Smooth muscle cell of the brain vasculature (primary cell): ENCODE results near the gene PRKACA.

Source experiments
- DNase-seq: peaks from one replicate; pipeline ENCODE4 v3.0.0-alpha.2; 2012; ENCODE audit warnings: low read depth, low spot score

The PRKACA gene

GRCh38 chr19:14093117-14093823 lies 24.3 kb downstream of the PRKACA start:
- no peak for DNase-seq

DNA sequence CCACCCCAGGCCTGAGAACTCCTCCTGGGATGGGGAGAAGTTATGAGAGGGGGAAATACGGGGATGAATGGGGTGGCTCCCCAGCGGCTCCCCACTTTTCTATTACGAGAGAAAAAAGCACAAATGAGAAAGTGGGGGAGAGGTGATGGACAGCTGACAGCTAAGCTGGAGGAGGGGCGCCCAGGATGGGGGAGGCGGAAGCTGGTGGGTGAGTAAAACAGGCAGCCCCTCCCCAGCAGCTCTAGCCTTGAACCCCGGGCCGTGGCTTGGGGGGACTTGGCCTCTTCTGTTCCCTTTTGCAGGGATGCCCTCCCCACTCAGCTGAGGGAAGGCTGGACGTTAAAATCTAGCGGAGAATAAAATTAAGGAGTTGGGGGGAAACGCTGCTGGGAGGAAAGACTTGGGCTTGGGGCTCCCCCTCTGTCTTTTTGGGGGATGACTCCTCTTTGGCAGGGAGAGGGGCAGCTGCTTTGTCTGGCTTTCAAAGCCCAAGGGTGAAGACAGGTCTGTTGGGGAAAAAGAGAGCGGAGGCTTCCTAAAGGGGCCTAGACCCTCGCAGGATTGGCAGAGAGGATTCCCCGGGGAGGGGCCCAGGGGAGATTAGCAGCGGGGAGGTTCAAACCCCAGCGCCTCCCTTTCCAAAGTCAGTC lies 25.6 kb downstream of the PRKACA start:
- DNase-seq: no peak

GRCh38 chr19:14091081-14091812 lies 26.3 kb downstream of the PRKACA start:
- DNase-seq: no peak

- DNase-seq: peak; percentile 64
These were observed 27.0 kb downstream of the PRKACA start, which contains the start of gene SAMD1 for GRCh38 chr19:14090509-14091080. Gene SAMD1, minus strand, starts transcription at chr19:14090751.

- no peak for DNase-seq
These were observed 27.7 kb downstream of the PRKACA start for GRCh38 chr19:14089662-14090508.

GRCh38 chr19:14089412-14089661 lies 28.2 kb downstream of the PRKACA start:
- no peak for DNase-seq

DNA sequence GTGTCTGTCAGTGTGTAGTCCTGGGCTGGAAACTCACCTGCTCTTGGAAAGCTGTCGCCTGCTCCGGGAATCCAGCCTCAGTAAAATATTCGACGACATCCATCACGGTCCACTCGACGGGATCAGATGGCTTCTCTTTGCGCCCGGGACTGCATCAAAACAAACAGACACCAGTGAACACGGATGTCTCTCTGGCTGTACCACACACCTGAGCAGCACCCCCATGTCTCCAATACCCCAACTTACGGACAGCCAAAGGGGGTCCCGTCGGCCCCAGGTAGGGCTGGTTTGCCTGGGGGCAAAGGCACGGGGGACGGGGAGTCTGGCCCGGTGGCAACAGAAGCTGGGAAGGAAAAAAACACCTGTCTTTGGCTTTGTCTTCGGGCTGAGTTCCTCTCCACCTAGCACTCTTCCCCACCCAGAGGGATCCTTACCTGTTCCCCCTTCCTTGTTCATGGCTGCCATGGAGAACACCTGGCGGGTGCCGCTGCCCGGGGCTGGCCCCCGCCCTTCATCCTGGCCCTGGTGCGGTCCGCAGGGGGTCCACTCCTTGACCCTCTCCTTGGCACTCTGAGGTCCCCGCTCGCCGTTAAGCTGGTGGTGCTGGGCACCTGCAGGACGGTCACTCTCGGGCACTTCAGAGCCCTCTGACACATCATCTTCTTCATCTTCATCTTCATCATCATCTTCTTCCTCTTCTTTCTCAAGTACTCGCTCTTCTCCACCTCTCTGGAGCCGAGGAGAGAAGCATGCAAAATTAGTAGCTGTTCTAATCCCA lies 28.7 kb downstream of the PRKACA start:
- no peak for DNase-seq

DNA sequence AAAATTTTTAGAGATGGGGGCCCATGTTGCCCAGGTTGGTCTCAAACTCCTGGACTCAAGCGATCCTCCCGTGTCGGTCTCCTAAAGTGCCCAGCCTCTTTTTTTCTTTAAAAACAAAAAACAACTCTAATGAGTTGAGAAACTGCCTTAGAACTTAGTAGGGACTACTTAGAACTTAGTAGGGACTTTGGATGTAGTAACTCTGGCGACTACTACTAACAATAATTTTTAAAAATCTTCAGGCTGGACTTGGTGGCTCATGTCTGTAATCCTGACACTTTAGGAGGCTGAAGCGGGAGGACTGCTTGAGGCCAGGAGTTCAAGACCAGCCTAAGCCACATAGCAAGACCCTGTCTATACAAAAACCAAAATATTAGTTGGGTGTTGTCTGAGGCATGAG lies 31.5 kb downstream of the PRKACA start:
- DNase-seq: no peak

DNA sequence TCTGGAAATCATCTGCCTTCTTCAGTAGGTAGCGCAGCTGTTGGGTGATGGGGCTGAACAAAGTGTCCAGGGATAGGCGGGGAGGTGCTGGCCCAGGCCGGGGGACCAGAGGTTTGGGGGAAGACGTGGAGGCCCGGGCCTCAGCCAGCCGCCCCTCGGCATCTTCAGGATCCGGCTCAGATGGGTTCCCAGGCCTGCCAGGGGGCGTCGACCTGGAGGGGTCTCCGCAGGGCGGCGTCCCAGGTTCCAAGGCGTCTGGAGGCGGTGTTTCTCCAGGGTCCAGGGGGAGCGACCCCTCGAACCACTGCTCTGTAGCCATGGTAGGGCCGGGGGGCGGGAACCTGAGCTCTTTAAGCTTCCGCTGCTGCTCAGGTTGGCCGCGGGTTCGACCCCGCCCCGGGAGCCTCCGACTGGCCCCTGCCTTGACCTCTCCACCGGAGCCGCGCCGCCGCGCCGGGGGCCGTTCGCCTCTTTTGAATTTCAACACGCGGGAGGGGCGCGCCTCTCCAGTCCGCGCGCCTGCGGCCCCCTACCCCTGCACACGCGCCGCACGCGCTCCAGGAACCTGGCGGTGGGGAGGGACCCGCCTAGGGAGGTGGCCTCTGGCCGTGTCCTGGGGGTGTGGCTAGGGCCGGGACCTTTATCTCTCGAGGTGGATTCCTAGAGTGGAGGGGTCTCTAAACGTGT lies 32.1 kb downstream of the PRKACA start, which contains the start of gene C19orf67:
Gene C19orf67 (minus strand): TSS at position 475 of the 687 bp plus-strand sequence. CDS start 156 bp downstream, at position 319.
- DNase-seq: no peak

DNA sequence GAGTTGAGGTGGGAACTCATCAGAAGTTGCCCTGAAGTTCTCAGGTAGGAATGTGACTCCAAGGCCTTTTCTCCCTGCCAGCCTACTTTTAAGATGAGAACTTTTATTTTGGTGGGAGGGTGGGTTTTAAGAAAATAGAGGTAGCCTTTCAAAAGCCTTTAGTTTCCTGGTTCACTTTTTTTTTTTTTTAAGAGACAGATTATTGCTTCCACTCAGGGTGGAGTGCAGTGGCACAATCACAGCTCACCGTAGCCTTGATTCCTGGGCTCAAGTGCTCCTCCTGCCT lies 34.9 kb downstream of the PRKACA start:
- DNase-seq: no peak

GRCh38 chr19:14081797-14082674 lies 35.5 kb downstream of the PRKACA start:
- DNase-seq: no peak

- peak; percentile 100 for DNase-seq
These were observed 36.4 kb downstream of the PRKACA start for GRCh38 chr19:14080887-14081796.

DNA sequence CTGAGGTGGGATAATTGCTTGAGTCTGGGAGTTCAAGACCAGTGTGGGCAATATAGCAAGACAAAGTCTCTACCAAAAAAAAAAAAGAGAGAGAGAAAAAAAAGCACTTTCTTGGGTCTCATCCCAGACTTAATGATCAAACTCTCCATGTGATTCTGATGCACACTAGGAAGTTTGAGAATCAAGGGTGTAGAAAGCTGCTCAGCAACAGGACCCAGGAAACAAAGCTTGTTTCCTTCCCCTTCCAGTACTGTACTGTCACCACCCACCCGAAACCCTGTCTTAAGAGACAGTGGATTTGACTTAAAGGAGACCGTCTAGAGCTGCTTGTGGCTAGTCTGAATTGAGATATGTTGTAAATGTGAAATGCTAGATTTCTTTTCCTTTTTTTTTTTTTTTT lies 39.2 kb downstream of the PRKACA start:
- DNase-seq: no peak

DNA sequence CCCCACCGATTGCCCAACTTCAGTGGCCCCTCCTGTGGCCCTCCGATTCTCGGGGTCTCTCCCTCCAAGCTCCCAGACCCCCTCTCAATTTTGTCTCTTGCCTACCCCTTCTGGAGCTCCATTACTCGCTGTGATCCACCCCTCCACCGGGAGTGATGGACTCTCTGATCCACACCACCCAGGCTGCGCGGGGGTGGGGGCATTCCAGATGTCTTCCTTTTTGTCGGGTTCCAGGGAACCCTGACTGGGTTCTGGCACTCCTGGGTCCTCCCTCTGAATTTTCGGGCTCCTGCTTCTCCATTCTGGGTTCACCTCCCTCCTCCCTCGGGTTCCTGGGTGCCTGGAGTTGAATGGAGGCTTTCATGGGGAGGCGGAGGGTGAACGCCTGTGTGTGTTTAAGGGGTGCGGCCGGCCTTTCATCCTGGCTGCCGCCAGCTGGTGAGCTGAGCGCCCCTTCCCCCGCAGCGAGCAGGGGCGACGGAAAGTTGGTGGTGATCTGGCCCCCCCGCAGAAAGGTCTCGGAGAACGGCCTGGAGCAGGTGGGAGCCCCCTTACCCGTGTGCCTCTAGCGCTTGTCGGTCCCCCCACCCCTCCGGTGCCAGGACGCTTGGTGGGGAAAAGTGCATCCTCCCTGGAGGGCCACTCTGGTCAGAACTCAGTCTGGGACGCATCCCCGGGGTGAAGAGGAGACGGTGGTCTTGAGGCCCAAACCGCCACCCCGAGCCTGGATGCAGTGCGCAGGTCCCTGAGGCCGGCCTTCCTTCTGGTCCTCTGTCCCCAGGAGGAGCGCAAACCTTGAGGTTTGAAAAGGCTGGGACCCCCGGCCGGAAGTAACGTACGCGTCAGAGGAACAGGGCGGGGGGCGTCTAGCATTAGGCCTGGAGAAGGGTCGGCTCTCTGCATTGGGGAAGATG lies 43.4 kb downstream of the PRKACA start:
- no peak for DNase-seq

DNA sequence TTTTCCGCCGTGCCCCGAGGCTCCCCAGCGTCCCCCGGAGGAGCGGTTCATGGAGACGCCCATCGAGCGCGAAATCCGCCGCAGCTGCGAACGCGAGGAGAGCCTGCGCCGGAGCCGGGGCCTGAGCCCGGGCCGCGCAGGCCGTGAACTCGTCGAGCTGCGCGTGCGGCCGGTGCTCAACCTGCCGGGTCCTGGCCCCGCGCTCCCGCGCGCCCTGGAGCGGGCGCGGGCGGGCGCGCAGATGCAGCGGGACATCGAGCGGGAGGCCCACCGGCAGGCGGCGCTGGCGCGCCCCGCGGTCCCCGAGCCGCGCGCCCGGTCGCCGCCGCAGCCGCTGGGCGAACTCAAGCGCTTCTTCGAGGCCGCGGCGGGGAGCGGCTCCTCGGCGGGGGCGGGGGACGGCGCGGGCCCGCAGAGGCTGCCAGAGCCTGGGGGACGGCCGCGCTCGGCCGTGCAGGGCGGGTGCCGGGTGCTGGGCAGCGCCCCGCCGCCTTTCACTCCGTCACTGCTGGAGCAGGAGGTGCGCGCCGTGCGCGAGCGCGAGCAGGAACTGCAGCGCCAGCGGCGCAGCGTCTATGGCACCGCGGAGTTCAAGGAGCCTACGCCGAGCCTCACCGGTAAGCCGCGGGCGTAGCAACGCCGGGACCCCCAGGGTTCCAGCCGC lies 44.2 kb downstream of the PRKACA start:
- peak; percentile 36 for DNase-seq

GRCh38 chr19:14072535-14073260 lies 44.9 kb downstream of the PRKACA start, which contains the start of gene MISP3:
Gene MISP3, plus strand, starts transcription at chr19:14072786. Its CDS starts 524 bp downstream, at chr19:14073310.
- DNase-seq: no peak
